ENCODE data around the gene SLC35F1.
"Not testable (repeated sequence)": the region's sequence is repeated elsewhere in the genome, so short reads cannot be mapped to it uniquely, and the experiment has no call there.

SLC35F1 gene

DNA sequence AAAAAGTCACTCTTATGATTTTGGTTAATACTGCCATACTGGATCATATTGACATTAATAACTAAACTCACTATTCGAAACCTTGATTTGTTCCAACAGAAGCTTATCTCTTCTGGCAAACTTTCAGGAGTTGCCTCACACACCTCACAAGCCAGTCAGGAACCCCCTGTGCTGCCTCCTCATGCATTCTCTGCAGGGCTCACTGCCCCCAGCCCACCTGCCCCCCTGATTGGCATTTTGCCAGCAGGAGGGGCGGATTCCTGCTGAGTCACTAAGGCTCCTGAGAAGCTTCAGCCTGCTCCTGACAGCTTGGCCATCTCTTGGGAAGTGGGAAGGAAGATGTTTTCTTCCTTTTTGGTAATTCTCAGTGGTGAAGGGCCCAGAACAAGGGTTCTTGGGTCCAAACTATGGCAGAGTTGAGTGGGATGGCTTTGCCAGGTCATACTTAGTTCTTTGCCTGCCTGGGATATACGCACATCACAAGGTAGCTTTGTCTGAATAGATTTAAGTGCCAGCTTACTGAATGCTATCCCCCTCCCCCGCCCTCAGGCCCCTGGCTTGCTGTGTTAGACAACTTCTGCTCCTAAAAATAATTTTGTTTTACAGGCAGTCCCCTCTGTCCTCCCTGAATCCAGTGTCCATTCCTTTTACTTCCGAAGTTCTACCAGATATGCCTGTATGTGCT lies 31.4 kb downstream of the SLC35F1 start:
- H3K9me3 ChIP-seq (ENCODE audit: control insufficient read depth, insufficient read depth, low read length), result no peaks in the 10 kb centered on the region
- H3K36me3 ChIP-seq (ENCODE audit: insufficient read depth, low read length), result no peaks in the 10 kb centered on the region
- H3K9ac ChIP-seq (ENCODE audit: low read depth, low read length), result no peak overlapping the region
- H3K4me1 ChIP-seq (ENCODE audit: insufficient read depth, low read length), result peaks cover 9% of the 10 kb centered on the region; the same call in 1 of the 2 replicates

DNA sequence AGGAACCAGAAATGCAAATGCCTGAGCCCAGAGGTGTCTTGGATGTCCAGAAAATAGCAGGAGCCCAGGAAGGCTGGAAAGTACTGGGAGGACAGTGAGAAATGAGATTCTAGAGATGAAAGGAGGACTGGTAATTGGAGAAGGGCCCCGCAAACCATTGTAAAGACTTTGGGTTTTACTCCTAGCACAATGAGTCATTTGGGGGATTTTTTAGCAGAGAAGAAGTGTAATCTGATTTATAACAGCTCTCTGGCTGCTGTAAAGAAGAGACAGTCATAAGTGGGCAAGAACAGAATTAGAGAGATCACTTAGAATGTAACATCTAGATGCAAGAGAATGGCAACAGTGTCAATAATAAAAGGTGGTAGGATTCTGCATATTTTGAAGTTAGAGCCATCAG lies 40.2 kb downstream of the SLC35F1 start:
- H3K9me3 ChIP-seq (ENCODE audit: control insufficient read depth, insufficient read depth, low read length), result no peaks in the 10 kb centered on the region
- peaks cover 8% of the 10 kb centered on the region; the same call in 1 of the 2 replicates for H3K4me1 ChIP-seq (ENCODE audit: insufficient read depth, low read length)
- no peaks in the 10 kb centered on the region for H3K36me3 ChIP-seq (ENCODE audit: insufficient read depth, low read length)
- no peak overlapping the region for H3K9ac ChIP-seq (ENCODE audit: low read depth, low read length)

DNA sequence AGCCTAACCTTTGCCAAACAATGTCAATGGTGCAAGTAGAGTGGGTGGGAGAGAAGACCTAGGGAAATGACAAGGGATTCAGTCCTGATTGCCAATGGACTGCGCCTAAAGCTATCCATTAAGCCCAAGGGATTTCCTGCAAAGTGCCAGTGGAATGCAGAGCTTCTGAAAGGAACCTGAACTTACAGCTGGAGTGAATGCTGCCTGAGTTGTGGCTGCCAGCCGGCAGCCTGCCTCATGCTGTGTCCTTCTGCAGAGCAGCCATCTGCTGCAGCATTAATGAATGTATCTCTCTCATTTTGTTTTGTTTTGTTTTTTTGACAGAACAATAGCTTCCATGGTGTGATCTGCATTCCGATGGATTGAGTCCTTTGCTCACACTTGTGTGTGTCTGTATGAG lies 44.7 kb downstream of the SLC35F1 start:
- Histone ChIP-seq H3K36me3 (ENCODE audit: insufficient read depth, low read length) (no peaks in the 10 kb centered on the region), H3K9me3 (ENCODE audit: control insufficient read depth, insufficient read depth, low read length) (no peaks in the 10 kb centered on the region), H3K4me1 (ENCODE audit: insufficient read depth, low read length) (peaks cover 10% of the 10 kb centered on the region; the same call in 1 of the 2 replicates), H3K9ac (ENCODE audit: low read depth, low read length) (no peak overlapping the region)

DNA sequence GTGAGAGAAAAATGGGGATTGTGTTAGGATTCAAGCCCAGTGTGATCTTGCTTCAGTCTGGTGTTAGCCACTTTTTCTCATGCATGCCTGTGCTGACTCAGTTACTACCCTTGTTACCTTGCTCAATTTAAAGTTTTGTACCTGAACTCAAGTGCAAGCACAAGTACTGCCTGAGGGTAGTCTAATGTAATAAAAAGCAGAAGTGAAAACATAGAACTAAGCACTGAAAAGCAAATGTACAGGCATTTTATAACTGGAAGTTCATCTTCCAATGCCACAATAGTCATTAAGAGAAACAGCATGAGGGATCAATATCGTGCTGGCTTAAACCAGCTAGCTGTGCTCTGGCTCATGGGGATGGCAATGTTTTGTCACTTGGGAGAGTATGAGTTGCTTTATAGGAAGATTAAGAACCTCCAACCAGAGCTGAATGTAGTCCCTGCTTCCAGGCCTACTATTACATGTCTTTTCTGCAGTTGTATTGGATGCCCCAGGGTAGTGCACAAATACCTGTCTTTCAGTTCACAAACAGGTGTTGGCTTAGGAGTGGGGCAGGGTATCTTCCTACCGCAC lies 48.7 kb downstream of the SLC35F1 start:
- Histone ChIP-seq H3K9ac (ENCODE audit: low read depth, low read length) (no peak overlapping the region), H3K4me1 (ENCODE audit: insufficient read depth, low read length) (peaks cover 10% of the 10 kb centered on the region; the same call in 1 of the 2 replicates), H3K36me3 (ENCODE audit: insufficient read depth, low read length) (no peaks in the 10 kb centered on the region), H3K9me3 (ENCODE audit: control insufficient read depth, insufficient read depth, low read length) (no peaks in the 10 kb centered on the region)

DNA sequence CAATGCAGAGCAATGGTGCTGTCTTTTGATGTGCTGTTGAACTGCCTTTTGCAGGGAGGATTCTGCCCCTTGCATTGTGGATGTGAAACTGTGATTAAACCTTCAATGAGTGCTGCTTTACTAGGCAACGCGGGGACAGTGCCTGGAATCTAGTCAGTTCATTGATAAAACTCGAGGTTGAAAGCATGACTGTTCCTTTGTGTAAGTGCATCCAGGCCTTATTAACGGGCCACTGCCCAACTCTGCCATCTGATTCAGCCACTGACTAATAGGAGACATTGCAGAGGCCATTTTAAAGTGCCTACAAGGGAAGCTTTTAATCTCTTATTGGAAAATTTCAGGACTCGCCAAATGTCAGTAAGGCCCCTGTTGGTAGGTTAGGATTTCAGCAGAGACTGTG lies 49.3 kb downstream of the SLC35F1 start:
- Histone ChIP-seq H3K9ac (ENCODE audit: low read depth, low read length) (no peak overlapping the region), H3K36me3 (ENCODE audit: insufficient read depth, low read length) (no peaks in the 10 kb centered on the region), H3K9me3 (ENCODE audit: control insufficient read depth, insufficient read depth, low read length) (no peaks in the 10 kb centered on the region), H3K4me1 (ENCODE audit: insufficient read depth, low read length) (peaks cover 9% of the 10 kb centered on the region; the same call in 1 of the 2 replicates)

DNA sequence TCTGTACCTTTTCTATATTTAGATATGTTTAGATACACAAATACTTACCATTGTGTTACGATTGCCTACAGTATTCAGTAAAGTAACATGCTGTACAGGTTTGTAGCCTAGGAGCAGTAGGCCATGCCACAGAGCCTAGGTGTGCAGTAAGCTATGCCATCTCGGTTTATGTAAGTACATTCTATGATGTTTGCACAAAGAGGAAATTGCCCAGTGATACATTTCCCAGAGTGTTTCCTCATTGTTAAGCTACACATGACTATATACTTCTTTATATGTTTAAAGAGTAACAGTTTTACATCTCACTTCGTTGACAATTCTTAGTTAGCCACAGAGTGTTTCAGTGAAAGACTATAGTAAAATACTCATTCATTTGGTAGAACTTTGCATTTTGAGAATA lies 51.5 kb downstream of the SLC35F1 start:
- no peaks in the 10 kb centered on the region for H3K4me1 ChIP-seq (ENCODE audit: insufficient read depth, low read length)
- no peaks in the 10 kb centered on the region for H3K36me3 ChIP-seq (ENCODE audit: insufficient read depth, low read length)
- no peak overlapping the region for H3K9ac ChIP-seq (ENCODE audit: low read depth, low read length)

DNA sequence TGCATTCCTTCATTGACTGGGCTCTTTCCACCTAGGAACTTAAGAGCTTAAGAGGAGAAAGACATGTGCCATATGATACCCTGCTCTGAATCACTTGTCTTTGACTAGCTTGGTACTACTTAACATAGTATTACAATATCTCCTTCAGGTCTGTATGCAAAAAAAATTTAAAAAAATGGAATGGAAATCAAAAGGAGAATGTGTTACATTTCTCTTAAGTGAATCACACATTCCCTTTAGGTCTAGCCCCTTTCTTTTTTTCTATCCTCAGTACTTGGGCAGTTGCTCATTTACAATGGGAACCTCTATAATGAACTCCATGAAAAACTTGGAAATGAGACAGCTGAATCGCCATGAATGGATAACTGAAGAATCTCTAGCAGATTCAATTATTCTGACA lies 53.8 kb downstream of the SLC35F1 start:
- H3K36me3 ChIP-seq (ENCODE audit: insufficient read depth, low read length), result no peaks in the 10 kb centered on the region
- H3K9ac ChIP-seq (ENCODE audit: low read depth, low read length), result no peak overlapping the region
- no peaks in the 10 kb centered on the region for H3K4me1 ChIP-seq (ENCODE audit: insufficient read depth, low read length)
- peaks cover 6% of the 10 kb centered on the region; the same call in 1 of the 2 replicates for H3K9me3 ChIP-seq (ENCODE audit: control insufficient read depth, insufficient read depth, low read length)

More for the DNA sequence above, 51.5 kb downstream of the SLC35F1 start:
- no peaks in the 10 kb centered on the region for H3K9me3 ChIP-seq (ENCODE audit: control insufficient read depth, insufficient read depth, low read length)

DNA sequence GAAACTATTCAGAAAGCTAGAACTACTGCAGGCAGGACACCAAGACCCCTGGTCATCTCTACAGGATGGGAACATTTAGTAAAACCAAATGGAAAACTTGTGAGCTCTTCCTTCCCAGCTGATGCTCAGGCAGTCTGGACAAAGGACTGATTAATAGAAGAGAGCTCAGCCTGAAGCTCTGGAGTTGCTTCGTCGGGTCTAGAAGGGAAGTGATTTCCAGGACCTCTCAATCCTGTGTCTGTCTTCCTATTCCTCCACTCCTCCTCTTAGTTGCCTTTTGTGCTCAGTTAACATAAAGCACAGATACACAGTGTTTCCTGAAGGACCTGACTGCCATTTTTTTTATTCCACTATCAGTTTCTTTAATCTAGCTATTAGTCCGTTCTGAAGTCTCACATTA lies 54.2 kb downstream of the SLC35F1 start:
- Histone ChIP-seq H3K9ac (ENCODE audit: low read depth, low read length) (no peak overlapping the region), H3K9me3 (ENCODE audit: control insufficient read depth, insufficient read depth, low read length) (peaks cover 6% of the 10 kb centered on the region; the same call in 1 of the 2 replicates), H3K4me1 (ENCODE audit: insufficient read depth, low read length) (no peaks in the 10 kb centered on the region), H3K36me3 (ENCODE audit: insufficient read depth, low read length) (no peaks in the 10 kb centered on the region)

DNA sequence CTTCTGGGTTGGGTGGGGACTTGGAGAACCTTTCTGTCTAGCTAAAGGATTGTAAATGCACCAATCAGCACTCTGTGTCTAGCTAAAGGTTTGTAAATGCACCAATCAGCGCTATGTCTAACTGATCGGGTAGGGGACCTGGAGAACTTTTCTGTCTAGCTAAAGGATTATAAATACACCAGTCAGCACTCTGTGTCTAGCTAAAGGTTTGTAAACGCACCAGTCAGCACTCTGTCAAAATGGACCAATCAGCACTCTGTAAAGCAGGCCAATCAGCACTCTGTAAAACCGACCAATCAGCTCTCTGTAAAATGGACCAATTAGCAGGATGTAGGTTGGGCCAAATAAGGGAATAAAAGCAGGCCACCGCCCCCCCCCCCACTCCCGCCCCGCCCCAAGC lies 58.7 kb downstream of the SLC35F1 start:
- not testable (repeated sequence) for H3K9ac ChIP-seq (ENCODE audit: low read depth, low read length); H3K36me3 ChIP-seq (ENCODE audit: insufficient read depth, low read length); H3K4me1 ChIP-seq (ENCODE audit: insufficient read depth, low read length)
- H3K9me3 ChIP-seq (ENCODE audit: control insufficient read depth, insufficient read depth, low read length), result peaks cover 12% of the 10 kb centered on the region

DNA sequence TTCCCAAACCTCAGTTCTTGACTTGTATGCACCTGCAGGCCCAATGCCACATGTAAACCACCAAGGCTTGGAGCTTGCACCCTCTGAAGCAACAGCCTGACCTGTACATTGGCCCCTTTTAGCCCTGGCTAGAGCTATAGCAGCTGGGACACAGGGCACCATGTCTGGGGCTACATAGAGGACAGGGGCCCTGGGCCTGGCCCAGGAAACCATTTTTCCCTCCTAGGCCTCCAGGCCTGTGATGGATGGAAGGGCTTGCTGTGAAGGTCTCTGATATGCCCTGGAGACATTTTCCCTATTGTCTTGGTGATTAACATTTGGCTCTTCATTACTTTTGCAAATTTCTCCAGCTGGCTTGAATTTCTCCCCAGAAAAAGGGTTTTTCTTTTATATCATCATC lies 64.6 kb downstream of the SLC35F1 start:
- Histone ChIP-seq H3K9me3 (ENCODE audit: control insufficient read depth, insufficient read depth, low read length) (peaks cover 6% of the 10 kb centered on the region), H3K4me1 (ENCODE audit: insufficient read depth, low read length) (0 out of 2 replicates have a peak, but pooled peaks cover 3% of the 10 kb centered on the region), H3K36me3 (ENCODE audit: insufficient read depth, low read length) (no peaks in the 10 kb centered on the region), H3K9ac (ENCODE audit: low read depth, low read length) (no peak overlapping the region)

DNA sequence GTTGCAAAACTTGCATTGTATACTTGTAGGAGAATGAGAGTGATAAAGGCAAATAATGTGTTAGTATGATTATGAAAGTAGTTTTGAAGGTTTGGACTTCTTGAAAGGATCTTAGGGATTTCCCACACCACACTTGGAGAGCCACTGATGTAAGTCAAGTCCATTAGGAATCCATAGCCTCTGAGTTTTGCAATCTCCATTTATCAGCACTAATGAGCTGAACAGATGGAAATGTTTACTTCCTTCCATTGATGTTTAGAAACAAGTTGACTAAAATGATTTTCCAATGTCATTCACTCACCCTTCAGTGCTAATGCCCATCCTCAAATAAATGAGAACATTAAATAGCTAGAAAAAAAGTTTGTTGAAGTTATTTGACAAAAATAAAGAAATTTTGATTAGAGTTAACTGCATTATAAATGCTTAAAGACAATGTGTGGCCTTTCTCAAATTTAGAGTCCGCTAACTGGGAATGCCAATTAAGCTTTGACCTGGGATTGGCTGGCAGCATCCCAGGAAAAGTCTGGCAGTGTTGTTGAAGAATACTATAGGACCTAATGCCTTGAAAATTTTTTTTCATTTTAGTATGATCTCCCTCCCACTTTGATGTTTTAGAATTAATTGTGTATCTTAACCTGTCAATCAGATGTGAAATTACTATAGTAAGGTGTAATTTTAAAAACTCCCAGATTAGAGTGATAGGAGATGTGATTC lies 68.0 kb downstream of the SLC35F1 start:
- no peaks in the 10 kb centered on the region for H3K9me3 ChIP-seq (ENCODE audit: control insufficient read depth, insufficient read depth, low read length)
- 0 out of 2 replicates have a peak, but pooled peaks cover 3% of the 10 kb centered on the region for H3K4me1 ChIP-seq (ENCODE audit: insufficient read depth, low read length)
- no peaks in the 10 kb centered on the region for H3K36me3 ChIP-seq (ENCODE audit: insufficient read depth, low read length)
- no peak overlapping the region for H3K9ac ChIP-seq (ENCODE audit: low read depth, low read length)

DNA sequence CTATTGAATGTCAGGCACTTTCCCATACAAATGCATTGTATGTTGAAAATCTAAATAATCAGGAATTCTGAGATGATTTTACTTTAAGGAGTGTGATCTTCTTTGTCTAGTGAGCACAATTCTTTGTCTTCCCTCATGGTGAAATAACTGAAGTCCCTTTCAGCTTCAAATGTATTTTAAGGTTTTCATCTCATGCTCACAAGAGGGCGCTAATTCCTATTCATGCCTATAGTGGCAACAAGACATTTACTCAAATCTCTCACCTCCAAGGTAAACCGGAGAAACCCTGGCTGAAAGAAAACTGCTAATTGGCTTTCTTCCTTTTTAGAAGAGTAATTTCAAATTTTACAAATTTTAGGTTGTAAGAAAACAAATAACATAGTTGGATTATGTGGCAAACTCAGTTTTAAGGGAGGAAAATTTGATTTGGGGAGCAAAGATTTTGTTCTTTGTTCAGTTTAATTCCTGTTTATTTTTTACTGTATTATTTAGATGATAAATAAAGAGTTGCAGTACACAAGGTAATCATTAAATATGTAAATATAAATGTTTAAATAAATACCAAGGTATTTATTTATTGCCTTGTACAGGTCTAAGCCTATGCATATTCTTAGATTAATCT lies 69.1 kb downstream of the SLC35F1 start:
- Histone ChIP-seq H3K4me1 (ENCODE audit: insufficient read depth, low read length) (0 out of 2 replicates have a peak, but pooled peaks cover 3% of the 10 kb centered on the region), H3K9ac (ENCODE audit: low read depth, low read length) (no peak overlapping the region), H3K9me3 (ENCODE audit: control insufficient read depth, insufficient read depth, low read length) (no peaks in the 10 kb centered on the region), H3K36me3 (ENCODE audit: insufficient read depth, low read length) (no peaks in the 10 kb centered on the region)

DNA sequence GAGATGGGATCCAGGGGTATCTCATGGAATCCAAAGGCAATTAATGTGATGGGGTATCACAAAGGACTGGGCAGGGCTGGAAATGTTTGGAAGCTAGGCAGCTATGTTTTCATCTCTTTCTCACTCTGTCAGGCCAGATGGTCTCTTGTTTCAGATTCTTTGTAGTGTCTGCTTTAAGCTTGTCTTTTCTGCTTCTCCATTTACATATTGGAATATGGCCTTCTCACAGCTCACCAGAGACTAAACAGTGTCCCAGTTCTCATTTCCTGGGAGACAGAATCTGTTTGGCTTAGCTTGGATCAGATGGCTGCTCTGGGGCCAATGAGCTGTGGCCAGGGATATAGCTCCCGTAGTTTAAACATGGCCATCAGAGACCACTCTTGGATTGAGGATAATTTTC lies 78.9 kb downstream of the SLC35F1 start:
- Histone ChIP-seq H3K9ac (ENCODE audit: low read depth, low read length) (no peak overlapping the region), H3K9me3 (ENCODE audit: control insufficient read depth, insufficient read depth, low read length) (no peaks in the 10 kb centered on the region), H3K4me1 (ENCODE audit: insufficient read depth, low read length) (peaks cover 6% of the 10 kb centered on the region), H3K36me3 (ENCODE audit: insufficient read depth, low read length) (no peaks in the 10 kb centered on the region)

DNA sequence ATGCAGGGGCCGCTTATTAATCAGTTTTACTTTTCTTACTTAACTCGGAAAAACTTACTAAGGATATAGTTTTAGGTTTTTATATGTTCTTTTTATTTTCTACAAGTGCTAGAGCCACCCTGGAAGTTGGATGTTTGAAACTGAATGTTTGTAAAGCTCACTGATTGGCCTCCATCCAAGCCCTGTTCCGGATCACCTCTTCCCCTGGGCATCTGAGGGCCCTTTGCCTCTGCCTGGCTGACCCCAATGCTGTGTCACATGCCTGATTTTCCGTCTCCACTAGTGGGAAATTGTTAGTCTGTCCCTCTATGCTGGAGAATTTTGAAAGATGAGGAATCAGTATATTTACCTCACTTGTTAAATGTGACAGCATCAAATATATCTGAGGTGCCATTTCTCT lies 79.3 kb downstream of the SLC35F1 start:
- peaks cover 6% of the 10 kb centered on the region for H3K4me1 ChIP-seq (ENCODE audit: insufficient read depth, low read length)
- H3K9me3 ChIP-seq (ENCODE audit: control insufficient read depth, insufficient read depth, low read length), result no peaks in the 10 kb centered on the region
- H3K9ac ChIP-seq (ENCODE audit: low read depth, low read length), result no peak overlapping the region
- H3K36me3 ChIP-seq (ENCODE audit: insufficient read depth, low read length), result no peaks in the 10 kb centered on the region

Measured in ES-I3 (cell line).